Activated CD4-positive, alpha-beta T cell treated with anti-CD3 and anti-CD28 coated beads for 36 hours (primary cell): ENCODE measurements around the gene TPI1. TPM values are rescaled to one million over a fixed set of nuclear protein-coding genes. Genes with fewer than 3 reads are reported as not detected.
A peak's percentile ranks its signal among the peaks of the same experiment; 100 is the strongest.

Experiments
- ATAC-seq: fragments of 200-7000 bp; cut with Tn5 transposase; one replicate; pipeline ENCODE4 v1.10.0; 2021; ENCODE audit warnings: mild to moderate bottlenecking, moderate library complexity
- CTCF ChIA-PET: fragments of 350-600 bp; sonication (Branson Sonifier 250); formaldehyde crosslinking; loops from one replicate; lab custom pipeline; 2021; ENCODE audit warnings: antibody characterized with exemption; lab: Charles Lee
- POLR2A ChIA-PET: fragments of 350-600 bp; sonication (Branson Sonifier 250); formaldehyde crosslinking; loops from one replicate; lab custom pipeline; 2021; ENCODE audit warnings: antibody characterized with exemption, inconsistent platforms; lab: Charles Lee
- DNase-seq: peaks from one replicate; pipeline ENCODE4 v3.0.0-alpha.2; 2020
- H3K27ac Mint-ChIP-seq: one replicate; pipeline ENCODE4 v1.8.0; 2021; ENCODE audit warnings: mixed read lengths
- H3K27me3 Mint-ChIP-seq: one replicate; pipeline ENCODE4 v1.8.0; 2021; ENCODE audit warnings: mixed read lengths
- H3K36me3 Mint-ChIP-seq: one replicate; pipeline ENCODE4 v1.8.0; 2021; ENCODE audit warnings: low read depth, mixed read lengths
- H3K4me1 Mint-ChIP-seq: one replicate; pipeline ENCODE4 v1.8.0; 2021; ENCODE audit warnings: mixed read lengths
- H3K4me3 Mint-ChIP-seq: one replicate; pipeline ENCODE4 v1.8.0; 2021; ENCODE audit warnings: mild to moderate bottlenecking, moderate library complexity, mixed read lengths
- H3K9me3 Mint-ChIP-seq: one replicate; pipeline ENCODE4 v1.8.0; 2021; ENCODE audit warnings: low read depth, mixed read lengths
- intact Hi-C, 2 experiments: fragments of 100-400 bp; cut with DNase I in 1 of 2; cut with micrococcal nuclease in 1 of 2; formaldehyde crosslinking; loops; one replicate each; pipeline versions ENCODE4 v1.14.2 to v1.15.1; 2022 to 2024; cut with DNase I, micrococcal nuclease
- total RNA-seq, 2 experiments: library from RNA; stranded (reverse); gene quantifications; one replicate each; pipeline ENCODE4 v1.2.3, GENCODE V29; 2021

The TPI1 gene
- total RNA-seq, 2 experiments from 2014 or later, result 1,824 to 2,753 TPM

DNA sequence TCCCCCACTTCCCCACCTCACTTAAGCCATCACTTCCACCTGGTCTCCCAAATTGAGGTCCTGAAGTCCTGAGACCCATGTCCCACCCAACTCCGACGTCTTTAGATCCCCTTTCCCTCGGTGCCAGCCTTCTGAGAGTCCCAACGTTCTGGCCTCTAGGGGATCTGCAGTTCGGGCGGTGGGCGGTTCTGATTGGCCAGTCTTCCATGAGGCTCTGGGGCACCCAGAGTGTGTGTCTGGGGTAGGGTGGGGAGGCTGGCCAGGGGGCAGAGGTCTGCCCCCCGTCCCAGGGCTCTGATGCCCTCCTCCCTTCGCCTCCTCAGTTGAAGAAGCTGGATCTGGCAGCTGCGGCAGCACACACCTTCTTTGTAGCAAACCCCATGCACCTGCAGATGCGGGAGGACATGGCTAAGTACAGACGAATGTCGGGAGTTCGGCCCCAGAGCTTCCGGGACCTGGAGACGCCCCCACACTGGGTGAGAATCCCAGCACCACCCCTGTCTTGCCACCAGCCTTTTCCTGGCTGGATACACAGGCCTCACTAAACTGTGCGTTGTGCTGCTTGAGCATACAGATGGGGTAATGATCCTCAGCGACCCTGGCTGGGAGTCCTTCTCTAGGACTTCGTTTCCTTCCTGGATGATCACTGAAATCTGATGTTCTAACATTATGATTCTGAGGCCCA is 37.7 kb upstream of the TPI1 start:
- no peaks in the 10 kb centered on the region for H3K9me3 Mint-ChIP-seq
- intact Hi-C loops, result loop anchor here in 1 of 2 experiments (5.0 kb wide), 2 partner anchors 37 to 222 kb away; partner anchors contain the start of gene CHD4
- H3K27ac Mint-ChIP-seq, result no peak overlapping the region
- H3K4me3 Mint-ChIP-seq, result peak overlapping the region; percentile 77
- peaks cover 26% of the 10 kb centered on the region for H3K27me3 Mint-ChIP-seq
- ATAC-seq (no peak), DNase-seq (peak; percentile 33)
- H3K4me1 Mint-ChIP-seq, result peaks cover 24% of the 10 kb centered on the region
- CTCF ChIA-PET, result interaction anchor here (0.6 to 6.3 kb wide), 8 partner anchors 22 to 219 kb away, joined by 3 to 54 read pairs (median 3); partner anchors contain the start of genes CDCA3 and MLF2
- POLR2A ChIA-PET, result interaction anchor here (0.6 to 1.1 kb wide), 2 partner anchors 49 to 106 kb away, joined by 3 to 4 read pairs; partner anchors contain the start of gene COPS7A
- H3K36me3 Mint-ChIP-seq, result no peaks in the 10 kb centered on the region

DNA sequence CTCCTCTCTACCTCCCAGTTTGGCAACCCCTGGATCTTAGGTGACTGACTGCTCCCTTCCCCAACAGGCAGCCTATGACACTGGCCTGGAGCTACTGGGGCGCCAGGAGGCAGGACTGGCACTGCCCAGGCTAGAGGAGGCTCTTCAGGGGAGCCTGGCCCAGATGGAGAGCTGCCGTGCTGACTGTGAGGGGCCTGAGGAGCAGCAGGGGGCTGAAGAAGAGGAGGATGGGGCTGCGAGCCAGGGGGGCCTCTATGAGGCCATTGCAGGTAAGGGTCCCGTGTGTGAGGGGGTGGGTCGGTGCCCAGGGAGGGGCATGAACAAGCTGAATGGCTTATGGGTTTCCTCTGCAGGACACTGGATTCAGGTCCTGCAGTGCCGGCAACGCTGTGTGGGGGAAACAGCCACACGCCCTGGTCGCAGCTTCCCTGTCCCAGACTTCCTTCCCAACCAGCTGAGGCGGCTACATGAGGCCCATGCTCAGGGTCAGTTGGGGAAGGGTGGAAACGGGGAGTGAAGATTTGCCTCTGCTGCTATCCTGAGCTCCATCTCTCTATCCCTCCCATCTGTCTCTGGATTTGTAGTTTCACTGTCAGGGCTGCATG is 36.9 kb upstream of the TPI1 start:
- Mint-ChIP-seq H3K27me3 (peaks cover 19% of the 10 kb centered on the region), H3K9me3 (no peaks in the 10 kb centered on the region), H3K4me1 (peaks cover 23% of the 10 kb centered on the region), H3K4me3 (no peak overlapping the region), H3K36me3 (no peaks in the 10 kb centered on the region), H3K27ac (no peak overlapping the region)
- intact Hi-C loops, result no loop called here
- DNase-seq, result no peak
- POLR2A ChIA-PET, result interaction anchor here (0.6 to 1.1 kb wide), 2 partner anchors 10 to 50 kb away, joined by 3 to 4 read pairs; no protein-coding TSS in a partner anchor
- no peak for ATAC-seq
- CTCF ChIA-PET, result interaction anchor here (0.5 to 6.0 kb wide), 10 partner anchors 7 to 219 kb away, joined by 3 to 55 read pairs (median 3); partner anchors contain the start of genes CDCA3 and GPR162

DNA sequence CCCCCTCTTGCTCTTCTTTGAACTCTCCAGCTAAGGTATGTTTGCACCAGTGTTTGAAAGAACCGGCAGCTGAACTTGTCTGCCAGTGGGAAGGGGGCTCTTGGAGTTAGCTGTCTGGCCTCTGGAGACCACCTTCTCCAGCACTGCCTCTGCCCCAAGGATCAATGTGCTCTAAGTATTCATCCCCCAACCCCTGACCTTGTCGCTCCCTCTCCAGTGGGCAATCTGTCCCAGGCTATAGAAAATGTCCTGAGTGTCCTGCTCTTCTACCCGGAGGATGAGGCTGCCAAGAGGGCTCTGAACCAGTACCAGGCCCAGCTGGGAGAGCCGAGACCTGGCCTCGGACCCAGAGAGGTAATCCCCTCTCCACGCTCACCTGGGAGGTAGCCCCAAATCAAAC is 36.3 kb upstream of the TPI1 start:
- ChIA-PET POLR2A (interaction anchor here (0.6 kb wide), 2 partner anchors 11 to 161 kb away, joined by 3 read pairs; no protein-coding TSS in a partner anchor), CTCF (interaction anchor here (0.5 to 6.0 kb wide), 9 partner anchors 8 to 166 kb away, joined by 3 to 55 read pairs (median 3); partner anchors contain the start of genes CDCA3 and GPR162)
- H3K27ac Mint-ChIP-seq, result no peak overlapping the region
- H3K4me1 Mint-ChIP-seq, result peaks cover 21% of the 10 kb centered on the region
- no peak for ATAC-seq
- DNase-seq, result no peak
- no peaks in the 10 kb centered on the region for H3K36me3 Mint-ChIP-seq
- H3K27me3 Mint-ChIP-seq, result peaks cover 17% of the 10 kb centered on the region
- no peak overlapping the region for H3K4me3 Mint-ChIP-seq
- no peaks in the 10 kb centered on the region for H3K9me3 Mint-ChIP-seq
- intact Hi-C loops, result no loop called here

DNA sequence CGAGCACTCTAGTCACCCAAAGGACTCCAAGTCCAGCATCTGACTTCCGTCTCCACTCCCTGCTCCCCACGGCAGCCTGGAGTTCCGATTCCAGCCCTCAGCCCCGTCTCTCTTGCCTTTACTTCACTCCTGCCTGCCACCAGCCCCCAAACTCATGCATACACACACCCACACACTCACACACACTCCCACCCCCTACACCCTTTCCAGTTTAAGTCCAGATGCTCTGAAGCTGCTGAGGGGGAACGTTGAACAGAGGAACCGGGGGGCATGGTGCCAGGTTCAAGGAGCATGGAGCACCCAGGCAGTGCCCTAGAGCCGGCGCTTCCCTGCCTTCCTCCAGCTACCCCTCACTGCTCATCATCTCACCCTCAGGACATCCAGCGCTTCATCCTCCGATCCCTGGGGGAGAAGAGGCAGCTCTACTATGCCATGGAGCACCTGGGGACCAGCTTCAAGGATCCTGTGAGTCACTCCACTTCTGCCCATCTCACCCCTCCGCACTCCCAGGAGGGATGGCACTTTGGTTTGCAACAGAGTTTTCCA is 35.8 kb upstream of the TPI1 start:
- Mint-ChIP-seq H3K4me3 (no peak overlapping the region), H3K27ac (no peak overlapping the region), H3K27me3 (peaks cover 14% of the 10 kb centered on the region), H3K36me3 (no peaks in the 10 kb centered on the region), H3K4me1 (peaks cover 21% of the 10 kb centered on the region), H3K9me3 (no peaks in the 10 kb centered on the region)
- DNase-seq (no peak), ATAC-seq (no peak)
- CTCF ChIA-PET, result interaction anchor here (0.9 to 6.0 kb wide), 6 partner anchors 8 to 65 kb away, joined by 3 to 55 read pairs (median 4); partner anchors contain the start of gene GPR162
- intact Hi-C loops, result no loop called here
- POLR2A ChIA-PET, result interaction anchor here (0.6 kb wide), 1 partner anchor 161 kb away, joined by 3 read pairs; no protein-coding TSS in a partner anchor

DNA sequence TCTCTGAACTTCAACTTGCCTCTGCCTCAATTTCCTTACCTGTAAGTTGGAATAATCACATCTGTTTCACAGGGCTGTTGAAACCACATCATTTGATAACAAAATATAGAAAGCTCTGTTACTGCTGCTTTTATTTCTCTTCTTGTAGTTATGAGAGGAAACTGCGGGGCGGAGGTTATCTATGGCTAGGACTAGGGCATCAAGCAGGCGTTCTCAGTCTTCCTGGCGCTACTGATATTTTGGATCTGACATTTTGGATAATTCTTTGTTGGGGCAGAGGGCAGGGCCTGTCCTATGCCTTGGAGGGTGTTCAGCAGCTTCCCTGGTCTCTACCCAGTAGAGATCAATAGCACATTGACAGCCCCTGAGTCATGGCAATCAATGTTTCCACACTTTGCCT is 35.2 kb upstream of the TPI1 start:
- peaks cover 14% of the 10 kb centered on the region for H3K27me3 Mint-ChIP-seq

DNA sequence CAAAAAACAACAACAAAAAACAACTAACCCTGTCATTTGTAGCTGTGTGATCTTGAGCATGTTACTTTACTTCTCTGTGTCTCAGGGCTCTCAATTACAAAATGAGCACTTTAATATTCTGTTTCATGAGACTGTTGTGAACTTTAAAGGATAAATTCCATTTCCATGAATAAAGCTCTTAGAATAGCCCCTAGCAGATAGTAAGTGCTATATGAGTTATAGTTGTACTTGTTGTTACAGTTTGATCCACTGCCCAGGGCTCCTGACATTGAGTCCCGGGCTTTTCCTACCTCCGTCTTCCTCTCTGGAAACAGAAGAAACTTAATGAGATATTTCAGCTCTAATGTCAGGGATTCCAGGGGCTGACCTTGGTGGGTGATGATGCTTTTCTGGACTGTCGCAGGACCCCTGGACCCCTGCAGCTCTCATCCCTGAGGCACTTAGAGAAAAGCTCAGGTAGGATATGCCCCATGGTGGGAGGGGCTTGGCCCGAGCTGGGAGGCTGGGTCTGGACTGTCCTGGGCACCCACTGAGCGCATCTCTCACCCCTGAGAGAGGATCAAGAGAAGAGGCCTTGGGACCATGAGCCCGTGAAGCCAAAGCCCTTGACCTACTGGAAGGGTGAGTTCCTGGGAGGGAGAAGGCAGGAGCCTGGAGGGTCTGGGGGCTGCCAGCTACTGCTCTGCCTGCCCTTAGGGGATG is 34.0 kb upstream of the TPI1 start:
- no peak for ATAC-seq
- intact Hi-C loops, result no loop called here
- Mint-ChIP-seq H3K36me3 (no peaks in the 10 kb centered on the region), H3K9me3 (no peaks in the 10 kb centered on the region), H3K27me3 (peaks cover 7% of the 10 kb centered on the region), H3K27ac (no peak overlapping the region), H3K4me3 (no peak overlapping the region), H3K4me1 (peaks cover 13% of the 10 kb centered on the region)
- ChIA-PET CTCF (interaction anchor here (0.5 to 6.0 kb wide), 15 partner anchors 9 to 234 kb away, joined by 3 to 55 read pairs (median 3); partner anchors contain the start of genes CDCA3, GPR162, MLF2 and SPSB2), POLR2A (interaction anchor here (0.6 to 0.8 kb wide), 2 partner anchors 11 to 24 kb away, joined by 3 read pairs; no protein-coding TSS in a partner anchor)
- DNase-seq, result no peak

More for the DNA sequence above, 35.2 kb upstream of the TPI1 start:
- ChIA-PET POLR2A (no interaction called here), CTCF (interaction anchor here (0.9 to 6.0 kb wide), 7 partner anchors 9 to 209 kb away, joined by 3 to 55 read pairs (median 5); partner anchors contain the start of genes GPR162, MLF2 and ZNF384)
- peaks cover 21% of the 10 kb centered on the region for H3K4me1 Mint-ChIP-seq
- no peak overlapping the region for H3K27ac Mint-ChIP-seq
- H3K9me3 Mint-ChIP-seq, result no peaks in the 10 kb centered on the region
- intact Hi-C loops, result no loop called here
- DNase-seq (no peak), ATAC-seq (no peak)
- H3K36me3 Mint-ChIP-seq, result no peaks in the 10 kb centered on the region
- H3K4me3 Mint-ChIP-seq, result no peak overlapping the region

DNA sequence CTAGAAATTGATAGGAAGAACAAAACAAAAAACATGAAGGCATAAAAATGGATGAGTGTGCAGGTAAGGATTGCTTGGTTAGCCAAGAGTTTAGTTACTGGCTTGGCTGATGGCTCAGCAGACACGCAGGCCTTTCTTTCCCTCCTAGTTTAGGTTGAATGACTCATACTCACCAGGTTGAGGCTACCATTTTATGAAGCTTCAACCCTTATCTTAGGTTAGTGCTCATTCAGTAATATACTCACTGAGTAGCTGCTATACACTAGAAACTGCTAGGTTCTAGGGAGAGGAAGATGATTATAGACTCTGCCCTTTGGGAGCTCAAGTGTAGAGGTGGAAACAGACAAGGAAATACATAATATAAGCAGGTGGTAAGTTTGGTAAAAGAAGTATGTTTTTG is 33.1 kb upstream of the TPI1 start:
- H3K4me3 Mint-ChIP-seq, result no peak overlapping the region
- no peak overlapping the region for H3K27ac Mint-ChIP-seq
- no peaks in the 10 kb centered on the region for H3K9me3 Mint-ChIP-seq
- CTCF ChIA-PET, result interaction anchor here (0.6 to 6.0 kb wide), 21 partner anchors 8 to 213 kb away, joined by 3 to 55 read pairs (median 3); partner anchors contain the start of genes CDCA3, COPS7A, GPR162 and MLF2
- intact Hi-C loops, result no loop called here
- peaks cover 3% of the 10 kb centered on the region for H3K27me3 Mint-ChIP-seq
- POLR2A ChIA-PET, result interaction anchor here (0.6 kb wide), 1 partner anchor 25 kb away, joined by 3 read pairs; no protein-coding TSS in a partner anchor
- peaks cover 7% of the 10 kb centered on the region for H3K4me1 Mint-ChIP-seq
- DNase-seq (no peak), ATAC-seq (no peak)
- H3K36me3 Mint-ChIP-seq, result no peaks in the 10 kb centered on the region

DNA sequence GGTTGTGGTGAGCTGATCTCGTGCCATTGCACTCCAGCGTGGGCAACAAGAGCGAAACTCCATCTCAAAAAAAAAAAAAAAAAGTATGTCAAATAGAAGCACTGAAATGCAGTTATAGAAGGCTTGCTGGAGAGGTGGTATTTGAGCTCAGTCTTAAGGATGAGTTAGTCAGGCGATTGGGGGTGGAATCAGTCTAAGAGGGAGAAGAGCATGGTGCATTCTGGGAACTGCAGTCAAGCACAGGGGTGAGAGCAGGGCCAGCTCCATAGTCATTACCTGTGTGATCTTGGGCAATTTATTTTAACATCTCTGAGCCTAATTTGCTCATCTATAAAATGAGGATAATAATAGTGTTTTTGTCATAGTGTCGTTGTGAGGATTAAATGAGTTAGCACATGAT is 32.5 kb upstream of the TPI1 start:
- no peak for DNase-seq
- ATAC-seq, result no peak
- Mint-ChIP-seq H3K27ac (no peak overlapping the region), H3K4me3 (no peak overlapping the region), H3K27me3 (peaks cover 3% of the 10 kb centered on the region), H3K9me3 (no peaks in the 10 kb centered on the region), H3K4me1 (peaks cover 3% of the 10 kb centered on the region), H3K36me3 (no peaks in the 10 kb centered on the region)
- intact Hi-C loops, result loop anchor here in 1 of 2 experiments (1.0 kb wide), 1 partner anchor 218 kb away; no protein-coding TSS in a partner anchor
- POLR2A ChIA-PET, result no interaction called here
- CTCF ChIA-PET, result interaction anchor here (0.6 to 6.0 kb wide), 15 partner anchors 7 to 213 kb away, joined by 3 to 55 read pairs (median 3); partner anchors contain the start of genes CDCA3, COPS7A, GPR162 and MLF2

DNA sequence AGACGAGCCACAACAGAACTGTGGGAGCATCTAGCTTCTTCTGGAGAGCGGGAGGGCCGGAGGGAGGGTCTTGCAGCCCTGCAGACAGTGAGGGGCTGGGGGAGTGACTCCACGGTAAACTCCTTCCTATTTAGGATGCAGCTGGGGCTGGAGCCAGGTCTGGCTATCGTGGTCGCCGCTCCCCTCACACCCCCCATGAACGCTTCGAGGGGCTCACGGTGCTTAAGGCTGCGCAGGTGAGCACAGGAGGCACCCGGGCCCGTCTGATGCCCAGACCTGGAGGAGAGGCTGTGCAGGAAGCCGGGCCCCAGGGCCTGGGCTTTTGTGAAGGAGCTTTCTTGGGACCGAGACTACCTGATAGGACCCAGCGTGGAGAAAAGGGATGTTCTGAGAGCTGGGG is 30.5 kb upstream of the TPI1 start:
- Mint-ChIP-seq H3K36me3 (no peaks in the 10 kb centered on the region), H3K27ac (no peak overlapping the region), H3K4me1 (peaks cover 3% of the 10 kb centered on the region), H3K27me3 (no peaks in the 10 kb centered on the region), H3K9me3 (no peaks in the 10 kb centered on the region), H3K4me3 (no peak overlapping the region)
- ChIA-PET CTCF (interaction anchor here (0.7 to 5.1 kb wide), 9 partner anchors 8 to 192 kb away, joined by 3 to 34 read pairs (median 4); partner anchors contain the start of genes CDCA3, MLF2 and USP5), POLR2A (no interaction called here)
- no peak for ATAC-seq
- intact Hi-C loops, result no loop called here
- DNase-seq, result no peak

DNA sequence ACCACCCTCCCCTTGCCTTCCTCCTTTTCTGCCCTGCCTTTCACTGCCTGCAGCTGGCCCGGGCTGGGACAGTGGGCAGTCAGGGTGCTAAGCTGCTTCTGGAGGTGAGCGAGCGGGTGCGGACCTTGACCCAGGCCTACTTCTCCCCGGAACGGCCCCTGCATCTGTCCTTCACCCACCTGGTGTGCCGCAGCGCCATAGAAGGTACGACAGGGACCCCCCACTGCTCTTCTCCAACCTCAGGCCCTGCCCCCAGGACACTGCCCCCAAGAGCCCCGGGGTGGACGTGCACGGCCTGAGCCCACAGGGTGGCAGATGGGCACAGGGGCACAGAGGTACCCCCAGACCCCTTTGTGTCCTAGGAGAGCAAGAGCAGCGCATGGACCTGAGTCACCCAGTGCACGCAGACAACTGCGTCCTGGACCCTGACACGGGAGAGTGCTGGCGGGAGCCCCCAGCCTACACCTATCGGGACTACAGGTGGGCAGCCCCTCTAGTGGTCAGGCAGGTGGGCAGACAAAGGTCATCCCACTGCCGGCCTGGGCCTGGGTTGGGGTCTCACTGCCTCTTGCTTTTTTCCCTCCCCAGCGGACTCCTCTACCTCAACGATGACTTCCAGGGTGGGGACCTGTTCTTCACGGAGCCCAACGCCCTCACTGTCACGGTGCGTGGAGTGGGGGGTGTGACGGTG is 29.8 kb upstream of the TPI1 start:
- Mint-ChIP-seq H3K36me3 (no peaks in the 10 kb centered on the region), H3K9me3 (no peaks in the 10 kb centered on the region), H3K4me1 (peaks cover 3% of the 10 kb centered on the region), H3K27ac (no peak overlapping the region), H3K27me3 (no peaks in the 10 kb centered on the region), H3K4me3 (no peak overlapping the region)
- DNase-seq (no peak), ATAC-seq (no peak)
- CTCF ChIA-PET, result interaction anchor here (0.7 to 4.2 kb wide), 3 partner anchors 13 to 17 kb away, joined by 4 to 27 read pairs (median 4); partner anchors contain the start of genes CDCA3 and USP5
- POLR2A ChIA-PET, result no interaction called here
- intact Hi-C loops, result no loop called here
